Measurements from ENCODE around the gene SAC3D1.

Gene SAC3D1

GRCh38 chr11:65027213-65028067, 13.6 kb upstream of the SAC3D1 start, which contains the start of gene SNX15:
TSS of gene SNX15 (plus strand) at chr11:65027439. CDS start at chr11:65027538, 99 bp downstream.
- peak; percentile 75 for TF ChIP-seq CTCF (IDR thresholded peaks at IDR 0.05)
- peak within 1 kb of the TSS; percentile 80 to 82 for H3K4me3 ChIP-seq (ENCODE audit: low read depth in 1 of 2, low read length in 1 of 2)

GRCh38 chr11:65032216-65032615, 8.8 kb upstream of the SAC3D1 start:
- no peaks in the 10 kb centered on the region for H3K9me3 ChIP-seq
- H3K4me1 ChIP-seq (ENCODE audit: control insufficient read depth in 1 of 2, insufficient read depth in 1 of 2, low read depth in 1 of 2, low read length in 1 of 2), result peaks cover 13 to 16% of the 10 kb centered on the region in 2 experiments
- no peaks in the 10 kb centered on the region for H3K27me3 ChIP-seq
- no peak overlapping the region for H3K27ac ChIP-seq
- peaks cover 45% of the 10 kb centered on the region for H3K36me3 ChIP-seq
- no peak overlapping the region for H3K4me3 ChIP-seq (ENCODE audit: low read depth in 1 of 2, low read length in 1 of 2)
- no peak for TF ChIP-seq CTCF (IDR thresholded peaks at IDR 0.05)

More at GRCh38 chr11:65027213-65028067, 13.6 kb upstream of the SAC3D1 start, which contains the start of gene SNX15:
- H3K4me1 ChIP-seq (ENCODE audit: control insufficient read depth in 1 of 2, insufficient read depth in 1 of 2, low read depth in 1 of 2, low read length in 1 of 2), result peaks cover 24 to 27% of the 10 kb centered on the region in 2 experiments
- H3K27me3 ChIP-seq, result no peaks in the 10 kb centered on the region
- H3K27ac ChIP-seq, result peak within 1 kb of the TSS; percentile 86
- peaks cover 5% of the 10 kb centered on the region for H3K36me3 ChIP-seq
- H3K9me3 ChIP-seq, result no peaks in the 10 kb centered on the region

GRCh38 chr11:65034423-65034822, 6.6 kb upstream of the SAC3D1 start:
- Histone ChIP-seq H3K4me1 (ENCODE audit: control insufficient read depth in 1 of 2, insufficient read depth in 1 of 2, low read depth in 1 of 2, low read length in 1 of 2) (no peaks in the 10 kb centered on the region), H3K27me3 (no peaks in the 10 kb centered on the region), H3K36me3 (peaks cover 58% of the 10 kb centered on the region), H3K4me3 (ENCODE audit: low read depth in 1 of 2, low read length in 1 of 2) (no peak overlapping the region), H3K27ac (no peak overlapping the region), H3K9me3 (no peaks in the 10 kb centered on the region)
- TF ChIP-seq CTCF (IDR thresholded peaks at IDR 0.05), result no peak

DNA sequence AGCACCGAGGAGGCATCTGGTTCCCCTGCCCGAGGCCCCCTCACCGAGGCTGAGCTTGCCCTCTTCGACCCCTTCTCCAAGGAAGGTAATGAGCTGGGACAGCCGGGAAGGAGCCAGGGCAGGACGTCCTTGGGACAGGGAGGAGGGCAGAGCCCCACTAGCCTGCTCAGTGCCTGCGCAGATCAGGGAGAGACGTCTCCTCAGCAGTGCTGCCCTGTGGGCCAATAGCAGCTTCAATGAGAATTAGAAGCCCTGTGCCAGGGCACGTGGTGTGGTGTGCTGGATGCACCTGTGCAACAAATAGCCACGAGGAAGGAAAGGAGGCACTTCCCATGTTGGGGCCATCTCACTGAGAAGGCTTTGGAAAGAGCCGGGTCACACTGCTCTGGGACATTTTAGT, 5.4 kb upstream of the SAC3D1 start:
- no peak for TF ChIP-seq CTCF (IDR thresholded peaks at IDR 0.05)
- H3K4me1 ChIP-seq (ENCODE audit: control insufficient read depth in 1 of 2, insufficient read depth in 1 of 2, low read depth in 1 of 2, low read length in 1 of 2), result peaks cover 4 to 5% of the 10 kb centered on the region in 2 experiments
- H3K9me3 ChIP-seq, result no peaks in the 10 kb centered on the region
- H3K4me3 ChIP-seq (ENCODE audit: low read depth in 1 of 2, low read length in 1 of 2), result no peak overlapping the region
- H3K36me3 ChIP-seq, result peaks cover 58% of the 10 kb centered on the region
- no peaks in the 10 kb centered on the region for H3K27me3 ChIP-seq
- no peak overlapping the region for H3K27ac ChIP-seq

- no peak for TF ChIP-seq CTCF (IDR thresholded peaks at IDR 0.05)
- Histone ChIP-seq H3K27me3 (no peaks in the 10 kb centered on the region), H3K9me3 (no peaks in the 10 kb centered on the region), H3K4me1 (ENCODE audit: control insufficient read depth in 1 of 2, insufficient read depth in 1 of 2, low read depth in 1 of 2, low read length in 1 of 2) (peaks cover 11 to 15% of the 10 kb centered on the region in 2 experiments), H3K27ac (no peak overlapping the region), H3K4me3 (ENCODE audit: low read depth in 1 of 2, low read length in 1 of 2) (no peak overlapping the region), H3K36me3 (peaks cover 57% of the 10 kb centered on the region)
Observed at GRCh38 chr11:65036931-65037330, 4.1 kb upstream of the SAC3D1 start.

Measured in neutrophil (primary cell).